HG03460 (cell line): ENCODE results near the gene ACYP2.
"Not testable (repeated sequence)": the region's sequence is repeated elsewhere in the genome, so short reads cannot be mapped to it uniquely, and the experiment has no call there.

Source experiments
- ATAC-seq: cut with Tn5 transposase; IDR thresholded peaks from one replicate; pipeline ENCODE4 v1.9.1; 2021; ENCODE audit not compliant: unreplicated experiment

The ACYP2 gene

GRCh38 chr2:54313147-54313546 lies 197.7 kb downstream of the ACYP2 start:
- ATAC-seq, result no peak

- ATAC-seq, result no peak
Observed at GRCh38 chr2:54317973-54318372, 202.6 kb downstream of the ACYP2 start.

DNA sequence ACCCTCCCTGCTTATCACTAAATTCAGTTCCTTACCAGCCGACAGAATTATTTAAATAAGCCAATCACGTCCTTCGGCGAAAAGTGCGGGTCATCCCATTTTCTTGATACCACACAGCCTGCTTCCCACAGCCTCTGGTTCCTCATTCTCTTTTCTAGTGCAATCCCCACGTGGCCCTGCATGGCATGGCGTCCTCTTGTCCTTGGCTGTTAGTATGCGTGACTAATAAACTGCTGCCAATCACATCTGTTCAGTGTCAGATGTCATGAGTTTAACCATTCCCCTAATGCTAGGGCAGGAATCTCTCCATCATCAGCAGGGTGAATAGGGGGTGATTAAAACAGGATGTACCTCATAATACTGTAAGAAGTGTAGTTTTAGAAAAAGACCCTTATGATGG lies 203.4 kb downstream of the ACYP2 start:
- ATAC-seq, result no peak

DNA sequence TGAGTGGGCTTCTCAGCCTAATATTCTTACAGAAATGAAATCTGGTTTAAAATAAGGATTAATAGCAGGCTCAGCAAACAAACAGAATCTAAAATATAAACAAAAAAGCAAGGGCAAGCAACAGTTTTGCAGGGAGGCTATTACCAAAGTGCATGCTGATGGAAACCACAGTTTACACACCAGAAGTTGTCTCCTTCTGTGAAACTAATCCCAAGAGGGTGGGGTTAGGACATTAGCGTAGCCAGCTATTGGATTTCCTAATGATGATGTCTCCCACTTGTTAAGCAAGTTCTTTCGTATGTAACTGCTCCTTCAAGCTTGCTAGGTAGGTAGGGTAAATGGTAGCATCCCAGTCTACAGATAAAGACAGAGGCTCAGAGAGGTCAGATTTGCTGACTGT lies 205.6 kb downstream of the ACYP2 start:
- ATAC-seq, result no peak

GRCh38 chr2:54324517-54324916 lies 209.1 kb downstream of the ACYP2 start:
- ATAC-seq, result not testable (repeated sequence)

DNA sequence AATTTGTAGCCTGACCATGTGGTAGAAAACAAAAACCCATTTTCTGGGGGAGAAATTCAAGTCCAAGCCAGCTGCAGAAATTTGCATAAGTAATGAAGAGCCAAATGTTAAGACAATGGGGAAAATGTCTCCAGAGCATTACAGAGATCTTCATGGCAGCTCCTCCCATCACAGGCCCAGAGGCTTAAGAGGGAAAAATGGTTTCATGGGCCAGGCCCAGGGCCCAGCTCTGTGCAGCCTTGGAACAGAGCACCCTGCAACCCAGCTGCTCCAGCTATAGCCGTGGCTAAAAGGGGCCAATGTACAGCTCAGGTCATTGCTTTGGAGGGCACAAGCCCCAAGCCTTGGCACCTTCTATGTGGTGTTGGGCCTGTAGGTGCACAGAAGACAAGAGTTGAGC lies 209.7 kb downstream of the ACYP2 start:
- ATAC-seq, result no peak

- ATAC-seq, result no peak
Observed at GRCh38 chr2:54329482-54330161, 214.2 kb downstream of the ACYP2 start.

GRCh38 chr2:54330162-54330925 lies 214.9 kb downstream of the ACYP2 start:
- peak; percentile 92 for ATAC-seq

DNA sequence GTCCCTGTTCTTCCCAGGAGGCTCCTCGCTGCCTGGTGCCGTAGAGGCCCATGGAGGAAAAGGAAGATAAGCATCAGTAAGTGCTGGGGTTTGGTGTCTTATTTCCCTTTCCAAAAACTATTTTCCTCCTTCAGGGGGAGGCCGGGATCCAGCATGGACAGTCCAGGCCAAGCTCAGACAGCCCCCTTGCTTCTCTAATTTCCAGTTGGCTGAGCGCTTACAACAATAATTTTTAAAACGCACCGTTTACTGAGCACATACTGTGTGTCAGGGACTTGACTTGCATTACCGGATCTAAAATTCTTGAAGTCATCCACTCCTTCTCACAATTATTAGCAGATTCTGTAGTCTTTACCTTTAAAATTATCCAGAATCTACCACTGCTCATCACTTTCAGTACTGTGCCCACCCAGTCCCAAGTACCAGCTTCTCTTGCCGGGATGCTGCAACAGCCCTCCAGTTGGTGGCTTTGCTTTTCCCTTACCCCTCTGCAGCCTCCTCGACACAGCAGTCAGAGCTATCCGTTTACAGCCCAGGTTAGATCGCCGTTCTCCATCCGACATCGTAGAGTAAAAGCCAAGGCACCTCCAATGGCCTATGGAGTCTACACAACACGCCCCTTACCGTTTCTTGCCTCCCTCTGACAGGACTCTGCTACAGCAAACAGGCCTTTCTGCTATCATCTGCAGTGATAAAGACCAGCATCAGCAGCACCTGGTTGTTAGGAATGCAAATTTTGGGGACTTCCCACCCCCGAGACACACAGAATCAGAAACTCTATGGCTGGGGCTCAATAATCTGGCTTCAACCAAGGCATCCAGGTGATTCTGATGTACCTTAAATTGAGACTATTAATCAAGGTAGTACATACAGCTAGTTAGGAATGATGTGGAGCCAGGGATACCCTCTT lies 215.8 kb downstream of the ACYP2 start:
- ATAC-seq, result peak; percentile 3

- ATAC-seq, result no peak
Observed at GRCh38 chr2:54332386-54332785, 217.0 kb downstream of the ACYP2 start.

GRCh38 chr2:54336136-54336976 lies 220.9 kb downstream of the ACYP2 start:
- ATAC-seq, result no peak

- no peak for ATAC-seq
Observed at GRCh38 chr2:54336977-54337255, 221.5 kb downstream of the ACYP2 start.

DNA sequence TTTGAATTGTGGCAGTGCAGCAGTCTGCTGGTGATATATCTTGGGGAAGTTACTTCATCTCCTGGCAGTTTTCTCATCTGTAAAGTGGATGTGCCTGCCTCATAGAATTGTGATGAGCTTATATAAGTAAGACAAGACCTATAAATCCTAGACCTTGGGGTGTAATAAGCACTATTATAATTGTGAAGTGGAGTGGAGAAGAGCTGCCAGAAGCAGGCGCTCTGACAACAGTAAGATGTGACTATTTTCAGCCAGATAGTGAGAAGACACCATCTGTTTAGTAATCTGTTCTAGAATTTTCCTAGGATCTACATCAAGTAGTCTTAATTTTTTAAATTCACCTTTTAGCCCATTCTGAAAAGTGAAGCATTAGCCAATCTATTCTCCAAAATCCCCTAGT lies 226.2 kb downstream of the ACYP2 start:
- ATAC-seq, result no peak

DNA sequence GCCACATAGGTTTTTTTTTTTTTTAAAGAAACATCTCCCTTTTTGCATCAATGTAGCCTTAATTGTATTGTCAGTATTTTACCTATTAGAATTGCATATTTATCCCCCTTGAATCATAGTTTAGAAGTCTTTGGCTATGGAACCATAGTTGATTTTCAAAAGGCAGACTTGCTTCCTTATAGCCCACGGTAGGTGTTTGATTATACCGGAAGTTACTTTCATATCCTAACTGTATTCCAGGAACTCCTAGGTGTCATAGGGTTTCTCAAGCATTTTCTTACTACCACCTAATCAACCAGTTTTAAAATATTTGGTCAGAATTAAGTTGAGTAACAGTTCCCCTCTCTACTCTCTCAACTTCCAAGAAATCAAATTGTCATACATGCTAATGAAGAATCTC lies 227.2 kb downstream of the ACYP2 start:
- ATAC-seq, result no peak

DNA sequence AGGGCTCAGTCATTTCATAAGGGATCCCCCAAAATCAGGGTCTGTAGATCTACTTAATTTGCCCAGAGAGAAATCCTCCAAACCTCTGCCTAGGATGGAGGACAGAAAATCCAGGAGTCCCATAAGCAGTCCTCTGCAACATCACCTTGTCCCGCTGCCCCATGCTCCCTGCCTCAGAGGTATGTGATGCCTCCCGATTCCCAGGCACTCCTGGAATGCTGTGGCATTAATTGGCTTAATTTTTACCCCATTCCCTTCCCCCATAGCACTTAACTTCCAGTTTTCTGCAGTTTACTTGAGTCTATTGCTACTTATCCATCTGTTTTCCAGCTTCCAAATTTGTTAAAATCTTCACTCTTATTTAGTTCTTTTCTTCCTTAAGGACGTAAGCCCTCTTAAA lies 232.2 kb downstream of the ACYP2 start:
- no peak for ATAC-seq

- no peak for ATAC-seq
Observed at GRCh38 chr2:54348646-54349045, 233.2 kb downstream of the ACYP2 start.

DNA sequence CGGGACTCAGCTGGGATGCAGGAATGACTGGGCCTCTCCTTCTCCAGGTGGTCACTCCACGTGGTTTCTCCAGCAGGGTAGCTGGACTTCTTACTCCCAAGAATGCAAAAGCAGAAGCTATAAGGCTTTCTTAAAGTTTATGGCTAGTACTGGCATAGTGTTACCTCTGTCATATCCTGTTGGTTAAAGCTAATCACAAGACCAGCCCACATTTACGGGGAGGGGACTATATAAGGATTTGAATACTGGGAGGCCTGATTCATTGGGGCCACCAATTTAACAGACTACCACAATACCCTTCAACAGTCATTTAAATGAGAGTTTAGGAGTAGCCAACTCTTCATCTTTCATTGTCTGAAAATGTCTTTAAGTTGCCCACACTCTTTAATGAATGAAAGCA lies 235.0 kb downstream of the ACYP2 start:
- ATAC-seq, result no peak

- no peak for ATAC-seq
Observed at GRCh38 chr2:54353216-54353615, 237.8 kb downstream of the ACYP2 start.
